HG02970 (cell line): ENCODE measurements around the gene LIN9.
"Not testable (repeated sequence)": the region's sequence is repeated elsewhere in the genome, so short reads cannot be mapped to it uniquely, and the experiment has no call there.

Source experiments
- ATAC-seq: cut with Tn5 transposase; IDR thresholded peaks from one replicate; pipeline ENCODE4 v1.9.1; 2021; ENCODE audit warnings: mild to moderate bottlenecking, moderate library complexity, moderate number of reproducible peaks; ENCODE audit not compliant: unreplicated experiment, low FRiP score

The LIN9 gene

GRCh38 chr1:226220473-226221189 is 88.3 kb downstream of the LIN9 start:
- no peak for ATAC-seq

DNA sequence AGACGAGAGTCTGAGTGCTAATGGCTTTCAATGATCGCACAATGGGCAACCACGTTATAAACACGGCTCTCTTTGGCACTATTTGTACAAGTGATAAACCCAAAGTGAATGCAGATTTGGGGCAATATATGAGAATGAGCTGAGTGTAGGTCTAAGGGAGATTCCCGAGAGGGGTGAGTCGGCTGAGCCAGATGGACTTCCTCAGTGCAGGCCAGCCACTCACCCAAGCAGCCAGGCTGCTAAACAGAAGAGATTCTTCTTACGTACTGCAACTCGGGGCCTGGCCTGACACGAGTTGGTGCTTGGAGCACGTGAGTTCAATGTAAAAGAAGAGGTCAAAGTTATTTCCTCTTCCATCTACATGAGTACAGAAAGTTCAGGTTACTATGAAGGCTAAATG is 91.7 kb downstream of the LIN9 start:
- ATAC-seq: no peak

DNA sequence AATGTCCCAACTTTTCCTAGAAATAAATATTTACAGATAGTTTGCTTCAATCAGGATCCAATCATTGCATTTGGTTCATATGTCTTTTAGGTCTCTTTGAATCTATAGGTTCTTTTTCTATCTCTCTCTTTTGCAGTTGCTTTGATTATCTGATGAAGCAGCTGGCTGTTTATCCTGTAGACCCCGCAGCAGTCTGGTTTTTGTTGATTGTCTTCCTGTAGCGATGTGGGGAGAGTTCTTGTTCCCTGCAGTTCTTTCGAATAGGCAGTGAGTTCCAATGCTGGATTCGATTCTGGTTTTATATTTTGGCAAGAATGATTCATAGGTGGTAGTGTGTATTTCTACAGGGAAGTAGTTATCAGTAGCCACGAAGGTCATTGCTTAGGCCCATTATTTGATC is 92.9 kb downstream of the LIN9 start:
- no peak for ATAC-seq

DNA sequence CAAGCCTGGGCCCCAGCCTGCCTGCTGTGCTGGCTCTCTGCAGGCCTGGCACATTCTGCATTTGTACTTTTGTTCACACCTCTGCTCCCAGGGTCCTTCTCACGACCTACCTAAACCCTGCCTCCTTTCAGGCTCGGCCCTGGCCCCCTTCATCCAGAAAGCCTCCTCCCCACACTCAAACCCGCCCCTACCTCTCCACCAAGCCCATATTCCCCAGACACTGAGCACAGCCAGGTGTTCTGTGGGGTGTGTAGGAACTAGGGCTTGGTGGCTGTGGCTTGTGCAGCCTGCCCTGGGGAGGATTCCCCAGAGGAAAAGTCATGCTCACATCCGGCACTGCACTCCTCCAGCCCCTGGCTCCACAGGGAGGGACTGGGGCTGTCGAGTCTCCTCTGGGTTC is 93.7 kb downstream of the LIN9 start:
- ATAC-seq: no peak

GRCh38 chr1:226212545-226212944 is 96.4 kb downstream of the LIN9 start:
- no peak for ATAC-seq

GRCh38 chr1:226211181-226211821 is 97.7 kb downstream of the LIN9 start:
- ATAC-seq: no peak

DNA sequence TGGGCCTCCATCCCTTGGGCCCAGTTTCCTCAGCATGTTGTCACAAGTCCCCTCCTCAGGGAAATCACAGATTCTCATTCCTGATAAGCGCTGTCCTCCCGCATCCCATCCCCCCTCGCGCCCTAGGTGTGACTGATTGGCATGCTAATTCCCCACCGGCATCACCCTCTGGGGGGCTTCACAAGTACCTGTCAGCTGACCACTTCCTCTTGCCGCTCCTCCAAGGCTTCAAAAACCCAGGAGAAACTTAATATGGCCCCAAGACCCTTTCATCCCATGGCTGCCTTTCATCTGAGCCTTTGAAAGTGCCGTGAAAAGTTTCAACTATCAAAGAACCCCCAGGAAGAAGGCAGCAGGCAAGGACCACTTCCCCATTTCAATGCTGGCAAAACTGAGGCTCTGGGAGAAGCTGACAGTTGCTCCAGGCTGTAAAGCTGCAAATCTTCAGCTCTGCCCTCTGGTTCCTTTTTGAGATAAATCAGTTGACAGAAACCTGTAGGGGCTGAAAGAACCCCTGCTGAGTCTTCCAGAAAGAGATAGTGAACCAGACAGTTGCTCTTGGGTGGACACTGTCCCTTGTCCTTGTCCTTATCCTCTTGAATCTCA is 98.3 kb downstream of the LIN9 start:
- ATAC-seq: no peak

DNA sequence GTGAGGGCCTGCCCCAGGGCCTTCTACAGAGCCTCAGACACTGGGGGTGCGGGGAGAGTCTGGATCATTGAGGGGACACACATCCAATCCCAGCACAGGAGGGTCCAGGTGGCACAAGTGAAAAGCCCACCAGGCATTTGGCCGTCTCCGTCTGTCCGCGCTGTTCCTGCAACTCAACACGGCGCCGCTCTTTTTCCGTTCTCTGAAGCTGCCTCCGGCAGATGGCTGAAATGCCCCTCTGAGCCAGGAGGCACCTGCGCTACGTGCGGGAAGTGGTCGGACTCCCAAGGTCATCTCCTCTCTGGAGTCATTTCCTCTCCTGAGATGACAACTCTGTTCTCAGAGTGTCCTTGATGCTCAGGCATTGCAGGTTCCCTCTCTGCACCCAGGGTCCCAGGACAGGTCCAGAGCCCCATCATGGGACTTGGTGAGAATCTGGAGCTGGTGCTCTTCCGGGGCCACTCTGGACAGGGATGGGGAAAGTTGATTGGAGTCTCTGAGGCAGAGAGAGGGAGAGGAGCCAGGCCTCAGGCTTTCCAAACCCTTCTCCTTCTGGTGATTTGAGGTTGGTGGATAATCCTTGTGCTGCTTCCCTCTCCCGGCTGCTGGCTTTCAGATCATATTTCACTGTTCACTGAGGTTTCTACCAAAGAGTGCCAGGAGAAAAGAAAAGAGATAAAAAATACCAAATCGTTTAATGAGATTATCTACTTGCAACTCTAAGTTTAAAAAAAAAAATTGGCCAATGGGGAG is 99.5 kb downstream of the LIN9 start:
- ATAC-seq: no peak

- no peak for ATAC-seq
Observed at GRCh38 chr1:226207048-226207447, 101.9 kb downstream of the LIN9 start.

DNA sequence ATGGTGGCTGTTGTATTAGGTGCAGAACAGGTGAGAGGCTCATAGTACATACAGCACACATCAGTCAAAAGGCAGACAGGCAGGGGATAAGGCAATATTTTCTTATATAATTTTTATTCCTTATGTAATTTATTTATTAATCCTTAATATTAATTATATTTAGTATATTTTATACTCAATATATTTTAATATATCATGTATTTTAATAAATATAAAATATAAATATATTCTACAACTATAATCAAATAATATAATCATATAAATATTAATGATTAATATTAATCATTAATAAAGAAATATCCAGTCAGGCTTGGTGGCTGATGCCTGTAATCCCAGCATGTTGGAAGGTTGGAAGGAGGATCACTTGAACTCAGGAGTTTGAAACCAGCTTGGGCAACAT is 104.8 kb downstream of the LIN9 start:
- ATAC-seq: no peak

DNA sequence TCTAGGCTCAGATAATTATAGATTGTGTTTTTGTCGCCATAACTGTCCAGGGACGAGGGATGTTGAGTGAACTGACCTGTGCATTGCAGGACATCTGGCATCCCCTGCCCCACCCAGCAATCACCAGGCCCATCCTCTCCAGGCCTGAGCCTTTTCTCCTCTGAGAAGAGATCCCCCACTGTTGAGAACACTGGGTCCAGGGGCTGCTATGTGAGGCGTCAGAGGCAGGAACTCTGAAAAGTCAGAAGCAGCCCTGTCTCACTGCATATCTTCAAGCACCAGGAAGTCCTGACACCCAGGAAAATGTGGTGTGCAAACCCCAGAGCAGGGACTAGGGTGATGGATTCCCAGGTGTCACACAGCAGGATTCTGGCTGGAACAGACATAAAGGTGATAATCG is 105.3 kb downstream of the LIN9 start:
- ATAC-seq: no peak

DNA sequence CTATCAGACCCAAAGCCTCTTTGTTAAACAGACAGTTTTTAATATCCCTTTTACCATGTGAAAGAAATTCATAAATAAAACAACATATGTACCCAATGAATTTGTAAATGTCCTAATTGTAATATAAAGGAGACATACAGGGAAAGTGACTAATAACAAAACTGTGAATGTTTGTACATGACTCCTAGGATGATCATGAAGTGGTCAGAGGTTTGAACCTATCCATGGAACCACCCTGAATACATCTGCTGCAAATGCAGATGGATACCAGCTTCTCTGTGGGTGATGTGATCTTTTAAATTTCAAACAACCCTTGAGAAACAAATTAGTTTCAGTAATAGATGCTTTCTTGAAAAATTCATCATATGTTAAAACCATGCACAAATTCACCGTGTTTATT is 105.7 kb downstream of the LIN9 start:
- no peak for ATAC-seq

- ATAC-seq: not testable (repeated sequence)
Observed at GRCh38 chr1:226202666-226203065, 106.3 kb downstream of the LIN9 start.

GRCh38 chr1:226202246-226202645 is 106.7 kb downstream of the LIN9 start:
- ATAC-seq: no peak

- ATAC-seq: no peak
Observed at GRCh38 chr1:226201029-226201593, 107.9 kb downstream of the LIN9 start.

GRCh38 chr1:226199971-226200370 is 109.0 kb downstream of the LIN9 start:
- ATAC-seq: no peak

DNA sequence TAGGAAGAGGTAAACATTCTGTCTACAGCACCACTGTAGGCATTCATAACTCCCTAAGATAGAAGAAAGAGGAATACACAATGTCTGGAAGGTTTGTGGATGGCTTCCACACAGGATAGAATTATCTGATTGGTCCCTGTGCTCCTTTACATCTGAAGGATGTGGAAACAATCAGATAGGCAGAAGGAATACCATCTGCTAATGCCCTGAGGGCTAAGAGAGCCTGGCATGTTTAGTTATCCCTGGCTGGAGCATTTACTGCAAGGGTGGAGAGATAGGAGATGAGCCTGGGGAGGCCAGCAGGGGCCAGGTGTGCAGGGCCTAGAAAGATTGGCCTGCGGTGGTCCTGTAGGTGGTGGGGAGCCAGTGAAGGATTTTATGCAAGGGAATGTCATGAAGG is 113.8 kb downstream of the LIN9 start:
- no peak for ATAC-seq

DNA sequence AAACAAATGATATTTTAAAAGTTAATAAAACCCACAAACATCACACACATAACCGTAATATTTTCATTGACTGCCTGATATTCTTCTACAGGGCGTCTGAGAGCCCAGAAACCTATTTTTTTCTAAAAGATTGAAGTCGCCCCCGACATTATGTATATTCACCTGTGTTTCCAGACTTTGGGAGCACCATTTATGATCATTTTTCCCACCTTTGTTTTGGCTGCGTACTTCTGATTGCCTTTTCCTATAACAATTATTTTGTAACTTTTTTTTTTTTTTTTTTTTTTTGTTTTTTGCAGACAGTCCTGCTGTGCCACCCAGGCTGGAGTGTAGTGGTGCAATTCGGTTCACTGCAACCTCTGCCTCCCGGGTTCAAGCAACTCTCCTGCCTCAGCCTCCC is 121.6 kb downstream of the LIN9 start:
- no peak for ATAC-seq

- ATAC-seq: no peak
Observed at GRCh38 chr1:226187019-226187322, 122.0 kb downstream of the LIN9 start.

- ATAC-seq: peak; percentile 82
Observed at GRCh38 chr1:226186124-226187018, 122.6 kb downstream of the LIN9 start, which contains the start of gene ACBD3. TSS of gene ACBD3 (minus strand) at chr1:226186741. CDS start at chr1:226186675, 66 bp downstream.
